Liver (tissue), 9 donors: Measurements from ENCODE around the gene SIAH2. TPM values are rescaled to one million over a fixed set of nuclear protein-coding genes. Genes with fewer than 3 reads are reported as not detected.
A peak's percentile ranks its signal among the peaks of the same experiment; 100 is the strongest.

ENCODE experiments used
- DNase-seq: peaks from one replicate; pipeline ENCODE4 v3.0.0-alpha.2; 2017; ENCODE audit warnings: low spot score
- H3K27ac ChIP-seq, 2 donors: one replicate each; pipeline ENCODE4 v1.7.0; 2013; ENCODE audit warnings: inconsistent platforms in 2 of 2, low read length in 2 of 2, control low read depth in 1 of 2, low read depth in 1 of 2, mild to moderate bottlenecking in 1 of 2
- H3K27me3 ChIP-seq, 4 donors: one replicate each; pipeline versions ENCODE4 v1.6.1 to v1.7.0; 2013; ENCODE audit warnings: low read length in 3 of 4, inconsistent platforms in 1 of 4, mild to moderate bottlenecking in 1 of 4, moderate library complexity in 1 of 4; ENCODE audit not compliant: control insufficient read depth in 4 of 4, insufficient read depth in 4 of 4
- H3K36me3 ChIP-seq, 4 donors: one replicate each; pipeline versions ENCODE4 v1.6.1 to v1.7.0; 2013; ENCODE audit warnings: low read length in 3 of 4, mild to moderate bottlenecking in 3 of 4, low read depth in 1 of 4, moderate library complexity in 1 of 4; ENCODE audit not compliant: control insufficient read depth in 4 of 4, insufficient read depth in 3 of 4
- H3K4me1 ChIP-seq, 4 donors: one replicate each; pipeline versions ENCODE4 v1.6.1 to v1.7.0; 2013; ENCODE audit warnings: low read length in 3 of 4, mild to moderate bottlenecking in 3 of 4, moderate library complexity in 1 of 4; ENCODE audit not compliant: control insufficient read depth in 4 of 4, insufficient read depth in 4 of 4
- H3K4me3 ChIP-seq, 3 donors: one replicate each; pipeline versions ENCODE4 v1.6.1 to v1.7.0; 2013; ENCODE audit warnings: low read length in 3 of 3, control low read depth in 1 of 3, low read depth in 1 of 3, mild to moderate bottlenecking in 1 of 3
- H3K9ac ChIP-seq, 2 donors: one replicate each; pipeline ENCODE4 v1.7.0; 2013; ENCODE audit warnings: low read length in 2 of 2, mild to moderate bottlenecking in 2 of 2, moderate library complexity in 2 of 2, control low read depth in 1 of 2, low read depth in 1 of 2
- H3K9me3 ChIP-seq, 4 donors: one replicate each; pipeline versions ENCODE4 v1.6.1 to v1.7.0; 2013; ENCODE audit warnings: low read length in 3 of 4; ENCODE audit not compliant: control insufficient read depth in 4 of 4
- EGR1 ChIP-seq, 2 donors: IDR thresholded peaks; 2 replicates each; pipeline ENCODE4 v1.6.1; 2016 to 2018; ENCODE audit warnings: antibody characterized with exemption in 2 of 2, low read depth in 2 of 2
- FOXA1 ChIP-seq: IDR thresholded peaks from 2 replicates; pipeline ENCODE4 v1.6.1; 2016; ENCODE audit warnings: antibody characterized with exemption
- FOXA2 ChIP-seq: IDR thresholded peaks from 2 replicates; pipeline ENCODE4 v1.6.1; 2016; ENCODE audit warnings: antibody characterized with exemption
- GABPA ChIP-seq, 2 donors: IDR thresholded peaks in 1 of 2; conservative IDR thresholded peaks in 1 of 2; 2 replicates each; pipeline ENCODE4 v1.6.1; 2016; ENCODE audit warnings: antibody characterized with exemption in 2 of 2, mild to moderate bottlenecking in 1 of 2, moderate library complexity in 1 of 2
- HNF4A ChIP-seq, 2 donors: conservative IDR thresholded peaks; 2 replicates each; pipeline ENCODE4 v1.6.1; 2016; ENCODE audit warnings: antibody characterized with exemption in 2 of 2, mild to moderate bottlenecking in 2 of 2
- HNF4G ChIP-seq: IDR thresholded peaks from 2 replicates; pipeline ENCODE4 v1.6.1; 2016; ENCODE audit warnings: antibody characterized with exemption
- JUND ChIP-seq, 2 donors: IDR thresholded peaks; 2 replicates each; pipeline ENCODE4 v1.6.1; 2016; ENCODE audit warnings: antibody characterized with exemption in 2 of 2
- NR2F2 ChIP-seq: IDR thresholded peaks from 2 replicates; pipeline ENCODE4 v1.6.1; 2016; ENCODE audit warnings: antibody characterized with exemption
- RXRA ChIP-seq, 2 donors: IDR thresholded peaks; 2 replicates each; pipeline ENCODE4 v1.6.1; 2017 to 2018; ENCODE audit warnings: antibody characterized with exemption in 2 of 2, mild to moderate bottlenecking in 1 of 2
- SP1 ChIP-seq: IDR thresholded peaks from 2 replicates; pipeline ENCODE4 v1.6.1; 2018; ENCODE audit warnings: antibody characterized with exemption, mild to moderate bottlenecking
- TAF1 ChIP-seq: conservative IDR thresholded peaks from 2 replicates; pipeline ENCODE4 v1.6.1; 2016; ENCODE audit warnings: antibody characterized with exemption, mild to moderate bottlenecking
- YY1 ChIP-seq: IDR thresholded peaks from 2 replicates; pipeline ENCODE4 v1.6.1; 2016; ENCODE audit warnings: antibody characterized with exemption, mild to moderate bottlenecking
- WGBS: extraction: QIAGEN DNeasy Blood & Tissue Kit; methylation state at CpG from one replicate; pipeline ENCODE4 v1.1.7; 2013; 5-methylcytosine and 5-hydroxymethylcytosine counted together
- polyA plus RNA-seq, 2 donors: library from polyadenylated mRNA; stranded (reverse) in 1 of 2; unstranded in 1 of 2; fragments of 200-250 nt in 1 of 2; fragments of >200 nt in 1 of 2; fragmentation: Nextera tagmentation in 1 of 2; extraction: Ambion mirVana in 1 of 2; gene quantifications; one replicate each; pipeline versions ENCODE4 v1.2.1 to v1.2.3, GENCODE V29; 2013 to 2015
- total RNA-seq, 2 donors: library from RNA; depleted of rRNA; stranded (reverse); fragments of >200 nt; gene quantifications; one replicate each; pipeline ENCODE4 v1.2.3, GENCODE V29; 2014
- TF ChIP-seq, protein P1 (sequence below): IDR thresholded peaks from 2 replicates; pipeline ENCODE4 v1.6.1; 2016; ENCODE audit warnings: antibody characterized with exemption
- TF ChIP-seq, protein P2 (sequence below): IDR thresholded peaks from 2 replicates; pipeline ENCODE4 v1.6.1; 2016; ENCODE audit warnings: antibody characterized with exemption
- TF ChIP-seq, protein P3 (sequence below): IDR thresholded peaks from 2 replicates; pipeline ENCODE4 v1.6.1; 2016; ENCODE audit warnings: antibody characterized with exemption
- TF ChIP-seq, protein P4 (sequence below): IDR thresholded peaks from 2 replicates; pipeline ENCODE4 v1.6.1; 2016; ENCODE audit warnings: antibody characterized with exemption, mild to moderate bottlenecking
- donor health status: healthy.
- donor health status: healthy.
- donor health status: healthy.
- donor health status: healthy.
- donor health status: healthy.

SIAH2 gene
- total and polyA plus RNA-seq, 4 donors, result 12.1 to 104 (median 20.3) TPM

DNA sequence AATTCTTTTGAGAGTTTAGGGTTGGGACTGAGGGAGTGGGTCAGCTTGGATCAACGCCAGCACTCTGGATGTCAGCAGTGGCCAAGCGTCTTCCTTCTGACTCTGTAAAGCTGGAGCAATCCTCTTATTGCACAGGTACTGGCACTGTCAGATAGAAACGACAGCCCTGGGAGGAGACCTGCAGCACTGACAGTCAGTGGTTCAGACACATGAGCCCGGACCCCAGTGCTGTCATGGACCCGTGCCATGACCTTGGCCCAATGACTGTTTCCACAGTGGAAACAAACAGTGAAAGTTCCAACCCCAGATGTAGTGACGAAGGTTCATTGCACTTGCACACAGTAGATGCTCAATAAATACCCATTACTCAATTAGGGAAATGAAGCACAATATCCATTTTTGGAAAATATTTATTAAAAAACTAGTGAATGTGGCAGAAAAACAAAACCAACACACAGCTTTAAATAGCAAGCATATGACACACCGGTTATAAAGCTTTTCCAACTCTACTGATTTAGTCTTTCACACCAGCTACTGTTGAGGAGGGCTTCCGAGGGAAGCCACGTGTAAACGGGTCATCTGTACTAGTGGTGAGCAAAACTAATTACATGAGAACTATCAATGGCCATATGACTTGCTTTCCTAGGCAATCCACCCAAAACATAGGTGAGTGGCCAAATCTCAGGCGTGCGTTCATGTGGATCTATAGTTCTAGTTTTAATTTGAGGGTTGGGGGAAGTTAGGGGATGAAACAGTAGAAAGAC, 22.1 kb downstream of the SIAH2 start (continued):
- TF ChIP-seq, protein P1, sequence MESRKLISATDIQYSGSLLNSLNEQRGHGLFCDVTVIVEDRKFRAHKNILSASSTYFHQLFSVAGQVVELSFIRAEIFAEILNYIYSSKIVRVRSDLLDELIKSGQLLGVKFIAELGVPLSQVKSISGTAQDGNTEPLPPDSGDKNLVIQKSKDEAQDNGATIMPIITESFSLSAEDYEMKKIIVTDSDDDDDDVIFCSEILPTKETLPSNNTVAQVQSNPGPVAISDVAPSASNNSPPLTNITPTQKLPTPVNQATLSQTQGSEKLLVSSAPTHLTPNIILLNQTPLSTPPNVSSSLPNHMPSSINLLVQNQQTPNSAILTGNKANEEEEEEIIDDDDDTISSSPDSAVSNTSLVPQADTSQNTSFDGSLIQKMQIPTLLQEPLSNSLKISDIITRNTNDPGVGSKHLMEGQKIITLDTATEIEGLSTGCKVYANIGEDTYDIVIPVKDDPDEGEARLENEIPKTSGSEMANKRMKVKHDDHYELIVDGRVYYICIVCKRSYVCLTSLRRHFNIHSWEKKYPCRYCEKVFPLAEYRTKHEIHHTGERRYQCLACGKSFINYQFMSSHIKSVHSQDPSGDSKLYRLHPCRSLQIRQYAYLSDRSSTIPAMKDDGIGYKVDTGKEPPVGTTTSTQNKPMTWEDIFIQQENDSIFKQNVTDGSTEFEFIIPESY, result peak; percentile 86
- TF ChIP-seq JUND (IDR thresholded peaks at IDR 0.05), result peak; percentile 59 to 88

DNA sequence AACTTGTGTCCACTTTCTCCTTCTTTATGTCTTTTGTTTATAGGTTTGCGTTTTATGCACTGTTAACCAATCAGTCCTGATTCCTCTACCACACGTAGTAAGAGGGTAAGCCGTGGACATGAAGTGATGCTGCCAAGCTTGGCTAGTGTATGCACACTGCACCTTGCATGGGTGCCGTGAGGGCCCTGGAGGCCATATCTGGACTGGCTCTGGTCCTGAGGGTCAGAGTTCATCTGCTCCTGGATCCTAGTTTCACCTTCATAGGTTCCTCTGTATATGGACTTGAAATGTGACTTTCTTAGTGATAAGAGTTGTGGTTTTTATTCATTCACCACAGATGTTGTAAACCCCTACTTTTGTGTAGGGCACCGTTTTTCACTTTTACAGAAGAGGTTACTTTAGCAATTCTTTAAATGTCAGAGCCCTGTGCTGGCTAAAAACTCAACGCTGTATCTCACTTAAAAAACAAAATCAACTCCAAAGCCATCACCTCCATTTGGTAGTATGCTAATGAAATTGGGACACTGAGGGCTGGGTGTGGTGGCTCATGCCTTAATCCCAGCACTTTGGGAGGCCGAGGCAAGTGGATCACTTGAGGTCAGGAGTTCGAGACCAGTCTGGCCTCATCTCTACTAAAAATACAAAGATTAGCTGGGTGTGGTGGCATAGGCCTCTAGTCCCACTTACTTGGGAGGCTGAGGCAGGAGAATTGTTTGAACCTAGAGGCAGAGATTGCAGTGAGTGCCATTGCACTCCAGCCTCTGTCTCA, 22.9 kb downstream of the SIAH2 start:
- Histone ChIP-seq H3K9ac (peak overlapping the region in 1 of 2 donors; percentile 60), H3K4me1 (peaks cover 17 to 97% (median 91%) of the 10 kb centered on the region in 4 donors), H3K4me3 (no peak overlapping the region), H3K27me3 (no peaks in the 10 kb centered on the region), H3K27ac (peak overlapping the region; percentile 79 to 86), H3K36me3 (peaks cover 0 to 4% (median 2%) of the 10 kb centered on the region in 4 donors), H3K9me3 (no peaks in the 10 kb centered on the region)
- TF ChIP-seq FOXA2 (no peak), SP1 (peak; percentile 55), RXRA (IDR thresholded peaks at IDR 0.05) (peak; percentile 26 to 41), HNF4A (conservative IDR thresholded peaks at IDR 0.05) (peak in 1 of 2 donors; percentile 44), YY1 (peak; percentile 84), JUND (IDR thresholded peaks at IDR 0.05) (peak in 1 of 2 donors; percentile 8)
- TF ChIP-seq, protein P1, result no peak
- no peak for DNase-seq
- WGBS, result 45% methylated on average over 8 of the region's 8 CpGs

DNA sequence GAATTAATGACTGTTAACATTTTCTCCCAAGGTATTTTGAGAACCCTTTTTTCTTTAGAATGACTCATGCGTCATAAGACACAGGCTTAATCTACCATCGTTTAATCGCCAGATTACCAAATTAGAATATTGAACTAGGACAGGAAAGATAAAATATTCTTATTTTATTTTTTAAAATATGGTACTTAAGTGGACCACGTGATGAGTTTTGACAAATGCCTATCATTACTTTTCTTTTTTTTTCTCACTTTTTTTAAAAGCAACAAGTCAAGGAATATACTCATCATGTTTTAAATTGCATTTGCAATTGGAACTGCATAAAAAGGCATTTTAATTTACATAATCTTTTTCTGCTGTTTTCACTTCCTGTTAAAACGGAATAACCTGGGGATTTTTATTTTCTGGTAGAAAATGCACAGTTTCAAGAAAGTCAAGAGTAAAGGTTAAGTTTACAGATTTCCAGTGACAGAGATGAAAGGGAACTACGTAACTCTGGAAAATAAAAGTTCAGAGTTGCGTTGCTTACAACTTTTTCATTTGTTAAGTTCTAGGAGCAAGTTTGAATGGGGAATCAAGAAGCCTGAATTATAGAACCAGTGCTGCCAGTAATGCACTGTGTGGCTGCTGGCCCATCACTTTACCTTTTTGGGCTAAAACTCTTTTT, 23.6 kb downstream of the SIAH2 start:
- Histone ChIP-seq H3K9ac (peak overlapping the region in 1 of 2 donors; percentile 55), H3K9me3 (no peaks in the 10 kb centered on the region), H3K4me3 (no peak overlapping the region), H3K4me1 (peaks cover 17 to 97% (median 91%) of the 10 kb centered on the region in 4 donors), H3K27me3 (no peaks in the 10 kb centered on the region), H3K36me3 (peaks cover 0 to 4% (median 2%) of the 10 kb centered on the region in 4 donors), H3K27ac (peak overlapping the region; percentile 80 to 86)
- 52% methylated on average over 7 of the region's 7 CpGs for WGBS
- no peak for DNase-seq
- TF ChIP-seq FOXA1, result no peak
- TF ChIP-seq GABPA (IDR thresholded peaks at IDR 0.05 in 1 of 2, conservative IDR thresholded peaks at IDR 0.05 in 1 of 2), result peak in 1 of 2 donors; percentile 16
- no peak for TF ChIP-seq TAF1
- TF ChIP-seq HNF4G, result peak; percentile 26
- TF ChIP-seq FOXA2, result no peak
- TF ChIP-seq, protein P1, result peak; percentile 35
- TF ChIP-seq YY1, result no peak
- TF ChIP-seq RXRA (IDR thresholded peaks at IDR 0.05), result peak in 1 of 2 donors; percentile 67
- TF ChIP-seq, protein P2, sequence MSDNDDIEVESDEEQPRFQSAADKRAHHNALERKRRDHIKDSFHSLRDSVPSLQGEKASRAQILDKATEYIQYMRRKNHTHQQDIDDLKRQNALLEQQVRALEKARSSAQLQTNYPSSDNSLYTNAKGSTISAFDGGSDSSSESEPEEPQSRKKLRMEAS, result no peak
- TF ChIP-seq HNF4A (conservative IDR thresholded peaks at IDR 0.05), result peak; percentile 46 to 57
- TF ChIP-seq SP1, result peak; percentile 73
- TF ChIP-seq, protein P3, sequence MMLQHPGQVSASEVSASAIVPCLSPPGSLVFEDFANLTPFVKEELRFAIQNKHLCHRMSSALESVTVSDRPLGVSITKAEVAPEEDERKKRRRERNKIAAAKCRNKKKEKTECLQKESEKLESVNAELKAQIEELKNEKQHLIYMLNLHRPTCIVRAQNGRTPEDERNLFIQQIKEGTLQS, result peak; percentile 30
- no peak for TF ChIP-seq EGR1 (IDR thresholded peaks at IDR 0.05; ENCODE audit: low read depth in 2 of 2)
- TF ChIP-seq, protein P4, sequence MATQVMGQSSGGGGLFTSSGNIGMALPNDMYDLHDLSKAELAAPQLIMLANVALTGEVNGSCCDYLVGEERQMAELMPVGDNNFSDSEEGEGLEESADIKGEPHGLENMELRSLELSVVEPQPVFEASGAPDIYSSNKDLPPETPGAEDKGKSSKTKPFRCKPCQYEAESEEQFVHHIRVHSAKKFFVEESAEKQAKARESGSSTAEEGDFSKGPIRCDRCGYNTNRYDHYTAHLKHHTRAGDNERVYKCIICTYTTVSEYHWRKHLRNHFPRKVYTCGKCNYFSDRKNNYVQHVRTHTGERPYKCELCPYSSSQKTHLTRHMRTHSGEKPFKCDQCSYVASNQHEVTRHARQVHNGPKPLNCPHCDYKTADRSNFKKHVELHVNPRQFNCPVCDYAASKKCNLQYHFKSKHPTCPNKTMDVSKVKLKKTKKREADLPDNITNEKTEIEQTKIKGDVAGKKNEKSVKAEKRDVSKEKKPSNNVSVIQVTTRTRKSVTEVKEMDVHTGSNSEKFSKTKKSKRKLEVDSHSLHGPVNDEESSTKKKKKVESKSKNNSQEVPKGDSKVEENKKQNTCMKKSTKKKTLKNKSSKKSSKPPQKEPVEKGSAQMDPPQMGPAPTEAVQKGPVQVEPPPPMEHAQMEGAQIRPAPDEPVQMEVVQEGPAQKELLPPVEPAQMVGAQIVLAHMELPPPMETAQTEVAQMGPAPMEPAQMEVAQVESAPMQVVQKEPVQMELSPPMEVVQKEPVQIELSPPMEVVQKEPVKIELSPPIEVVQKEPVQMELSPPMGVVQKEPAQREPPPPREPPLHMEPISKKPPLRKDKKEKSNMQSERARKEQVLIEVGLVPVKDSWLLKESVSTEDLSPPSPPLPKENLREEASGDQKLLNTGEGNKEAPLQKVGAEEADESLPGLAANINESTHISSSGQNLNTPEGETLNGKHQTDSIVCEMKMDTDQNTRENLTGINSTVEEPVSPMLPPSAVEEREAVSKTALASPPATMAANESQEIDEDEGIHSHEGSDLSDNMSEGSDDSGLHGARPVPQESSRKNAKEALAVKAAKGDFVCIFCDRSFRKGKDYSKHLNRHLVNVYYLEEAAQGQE, result peak; percentile 55
- no peak for TF ChIP-seq NR2F2
